ENCODE measurements around the gene SDHAF2. TPM values are rescaled to one million over a fixed set of nuclear protein-coding genes. Genes with fewer than 3 reads are reported as not detected.
"Not testable (repeated sequence)": the region's sequence is repeated elsewhere in the genome, so short reads cannot be mapped to it uniquely, and the experiment has no call there.

SDHAF2 gene
- total RNA-seq, 3 donors from 2014 or later = 46.7 to 94.0 (median 58.7) TPM

DNA sequence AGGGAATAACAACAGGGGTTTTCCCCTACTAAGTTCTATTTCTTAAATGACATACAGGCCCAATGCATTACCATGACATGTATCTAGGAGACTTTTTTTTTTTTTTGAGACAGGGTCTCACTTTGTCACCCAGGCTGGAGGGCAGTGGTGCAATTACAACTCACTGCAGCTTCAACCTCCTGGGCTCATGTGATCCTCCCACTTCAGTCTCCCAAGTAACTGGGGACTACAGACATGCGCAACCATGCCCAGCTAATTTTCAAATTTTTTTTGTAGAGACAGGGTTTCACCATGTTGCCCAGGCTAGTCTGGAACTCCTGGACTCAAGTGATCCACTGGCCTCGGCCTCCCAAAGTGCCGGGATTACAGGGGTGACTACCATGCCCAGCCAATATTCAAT lies 7.7 kb upstream of the SDHAF2 start:
- Histone ChIP-seq H3K27me3 (no peaks in the 10 kb centered on the region), H3K36me3 (no peaks in the 10 kb centered on the region), H3K4me3 (no peak overlapping the region), H3K9me3 (no peaks in the 10 kb centered on the region), H3K4me1 (no peaks in the 10 kb centered on the region), H3K27ac (no peak overlapping the region)
- DNase-seq (ENCODE audit: low spot score in 2 of 2) = no peak
- no peak for TF ChIP-seq POLR2A (IDR thresholded peaks at IDR 0.05)
- TF ChIP-seq, protein P1, sequence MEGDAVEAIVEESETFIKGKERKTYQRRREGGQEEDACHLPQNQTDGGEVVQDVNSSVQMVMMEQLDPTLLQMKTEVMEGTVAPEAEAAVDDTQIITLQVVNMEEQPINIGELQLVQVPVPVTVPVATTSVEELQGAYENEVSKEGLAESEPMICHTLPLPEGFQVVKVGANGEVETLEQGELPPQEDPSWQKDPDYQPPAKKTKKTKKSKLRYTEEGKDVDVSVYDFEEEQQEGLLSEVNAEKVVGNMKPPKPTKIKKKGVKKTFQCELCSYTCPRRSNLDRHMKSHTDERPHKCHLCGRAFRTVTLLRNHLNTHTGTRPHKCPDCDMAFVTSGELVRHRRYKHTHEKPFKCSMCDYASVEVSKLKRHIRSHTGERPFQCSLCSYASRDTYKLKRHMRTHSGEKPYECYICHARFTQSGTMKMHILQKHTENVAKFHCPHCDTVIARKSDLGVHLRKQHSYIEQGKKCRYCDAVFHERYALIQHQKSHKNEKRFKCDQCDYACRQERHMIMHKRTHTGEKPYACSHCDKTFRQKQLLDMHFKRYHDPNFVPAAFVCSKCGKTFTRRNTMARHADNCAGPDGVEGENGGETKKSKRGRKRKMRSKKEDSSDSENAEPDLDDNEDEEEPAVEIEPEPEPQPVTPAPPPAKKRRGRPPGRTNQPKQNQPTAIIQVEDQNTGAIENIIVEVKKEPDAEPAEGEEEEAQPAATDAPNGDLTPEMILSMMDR (IDR thresholded peaks at IDR 0.05) = no peak
- TF ChIP-seq POLR2AphosphoS5 (IDR thresholded peaks at IDR 0.05) = no peak
- intact Hi-C loops (cut with DNase I; ENCODE audit: low total_unique reads) = no loop called here

DNA sequence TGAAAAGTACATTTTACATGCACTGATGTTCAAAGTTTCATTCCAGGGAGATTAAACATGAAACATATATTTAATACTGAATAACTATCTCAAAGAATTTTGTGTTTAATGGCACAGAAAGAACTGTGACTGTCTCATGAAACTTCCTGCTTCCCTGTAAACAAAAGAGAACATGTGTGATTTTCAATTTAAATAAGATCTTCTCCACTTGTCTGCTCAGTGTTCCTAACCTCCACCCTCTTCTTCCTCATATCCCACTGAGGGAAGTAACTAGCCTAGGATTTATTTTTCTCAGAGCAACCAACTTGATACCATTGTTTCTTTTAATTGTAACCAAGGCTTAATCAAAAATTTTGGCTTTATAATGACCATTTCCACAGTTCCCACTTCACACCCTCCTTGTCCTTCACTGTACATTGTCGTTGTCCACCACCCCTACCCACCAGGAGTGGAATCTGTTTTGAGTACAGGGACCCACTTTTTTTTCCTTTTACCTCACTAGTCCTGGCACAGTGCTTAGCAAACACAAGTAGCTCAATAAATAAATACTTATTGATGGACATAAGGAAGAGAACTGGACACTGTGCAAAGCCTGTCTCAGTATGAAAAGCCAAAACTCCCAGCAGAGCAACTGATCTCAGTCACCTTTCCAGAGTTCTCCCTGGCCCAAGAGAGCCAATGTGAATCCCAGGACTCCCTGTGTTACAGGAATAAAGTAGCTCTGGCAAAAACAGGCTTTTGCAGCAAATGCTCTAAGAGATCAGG lies 4.4 kb upstream of the SDHAF2 start:
- no peaks in the 10 kb centered on the region for H3K9me3 ChIP-seq

DNA sequence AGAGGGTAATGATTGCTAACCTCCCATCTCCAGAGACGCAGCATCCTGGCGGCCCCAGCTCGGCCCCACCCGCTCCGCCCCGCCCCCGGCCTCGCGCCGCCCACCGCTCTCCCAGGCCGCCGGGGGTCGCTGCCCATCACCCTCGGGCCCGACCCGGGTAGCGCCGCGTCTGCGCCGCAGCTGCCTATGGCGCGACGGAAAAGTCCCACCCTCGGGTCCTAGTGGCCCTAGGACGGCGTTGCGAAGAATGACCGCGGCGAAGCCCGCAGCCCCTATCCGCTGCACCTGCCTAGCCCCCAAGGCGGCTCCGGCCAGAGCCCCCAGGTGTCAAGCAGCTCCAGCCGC lies 606 bp upstream of the SDHAF2 start:
- H3K27ac ChIP-seq = peak overlapping the region; percentile 99
- H3K9me3 ChIP-seq = no peaks in the 10 kb centered on the region
- DNase-seq (ENCODE audit: low spot score in 2 of 2) = peak in 1 of 2 donors; percentile 32
- H3K36me3 ChIP-seq = no peaks in the 10 kb centered on the region
- H3K27me3 ChIP-seq = no peaks in the 10 kb centered on the region
- TF ChIP-seq, protein P1 (IDR thresholded peaks at IDR 0.05) = no peak
- no peak for TF ChIP-seq POLR2A (IDR thresholded peaks at IDR 0.05)
- TF ChIP-seq POLR2AphosphoS5 (IDR thresholded peaks at IDR 0.05) = no peak
- H3K4me1 ChIP-seq = peaks cover 0 to 8% of the 10 kb centered on the region in 2 donors
- peak overlapping the region; percentile 80 to 91 (median 91) for H3K4me3 ChIP-seq
- intact Hi-C loops (cut with DNase I; ENCODE audit: low total_unique reads) = no loop called here

More for the DNA sequence above, 4.4 kb upstream of the SDHAF2 start:
- Histone ChIP-seq H3K27ac (no peak overlapping the region), H3K36me3 (no peaks in the 10 kb centered on the region), H3K4me3 (no peak overlapping the region), H3K4me1 (peaks cover 0 to 8% of the 10 kb centered on the region in 2 donors), H3K27me3 (no peaks in the 10 kb centered on the region)
- intact Hi-C loops (cut with DNase I; ENCODE audit: low total_unique reads) = no loop called here
- DNase-seq (ENCODE audit: low spot score in 2 of 2) = no peak
- TF ChIP-seq POLR2AphosphoS5 (IDR thresholded peaks at IDR 0.05) (no peak), POLR2A (IDR thresholded peaks at IDR 0.05) (no peak)
- TF ChIP-seq, protein P1 (IDR thresholded peaks at IDR 0.05) = no peak

DNA sequence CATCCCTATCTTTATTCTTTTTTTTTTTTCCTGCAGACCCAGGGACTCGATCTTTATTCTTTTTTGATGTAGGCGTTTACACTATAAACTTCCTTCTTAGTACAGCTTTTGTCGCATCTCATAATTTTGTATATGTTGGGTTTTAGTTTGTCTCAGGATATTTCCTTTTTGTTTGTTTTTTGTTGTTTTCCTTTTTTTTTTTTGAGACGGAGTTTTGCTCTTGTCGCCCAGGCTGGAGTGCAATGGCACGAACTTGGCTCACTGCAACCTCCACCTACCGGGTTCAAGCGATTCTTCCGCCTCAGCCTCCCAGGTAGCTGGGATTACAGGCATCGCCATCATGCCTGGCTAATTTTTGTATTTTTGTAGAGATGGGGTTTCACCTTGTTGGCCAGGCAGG lies 915 bp downstream of the SDHAF2 start:
- H3K27ac ChIP-seq; H3K4me1 ChIP-seq; H3K9me3 ChIP-seq; H3K36me3 ChIP-seq; DNase-seq (ENCODE audit: low spot score in 2 of 2); intact Hi-C loops (cut with DNase I; ENCODE audit: low total_unique reads); H3K27me3 ChIP-seq: not testable (repeated sequence)
- peak overlapping the region; percentile 80 to 91 (median 91) for H3K4me3 ChIP-seq

- no peak overlapping the region for H3K4me3 ChIP-seq
- H3K27ac ChIP-seq = no peak overlapping the region
- no peak for DNase-seq (ENCODE audit: low spot score in 2 of 2)
- intact Hi-C loops (cut with DNase I; ENCODE audit: low total_unique reads) = no loop called here
- H3K9me3 ChIP-seq = no peaks in the 10 kb centered on the region
- no peaks in the 10 kb centered on the region for H3K36me3 ChIP-seq
- no peaks in the 10 kb centered on the region for H3K27me3 ChIP-seq
- no peak for TF ChIP-seq POLR2A (IDR thresholded peaks at IDR 0.05)
- TF ChIP-seq POLR2AphosphoS5 (IDR thresholded peaks at IDR 0.05) = no peak
- TF ChIP-seq, protein P1 (IDR thresholded peaks at IDR 0.05) = no peak
- no peaks in the 10 kb centered on the region for H3K4me1 ChIP-seq
Measured at GRCh38 chr11:61437496-61437895, 7.6 kb downstream of the SDHAF2 start.
